ENCODE results near the gene DAD1.
"Not testable (repeated sequence)": the region's sequence is repeated elsewhere in the genome, so short reads cannot be mapped to it uniquely, and the experiment has no call there.

DAD1 gene

DNA sequence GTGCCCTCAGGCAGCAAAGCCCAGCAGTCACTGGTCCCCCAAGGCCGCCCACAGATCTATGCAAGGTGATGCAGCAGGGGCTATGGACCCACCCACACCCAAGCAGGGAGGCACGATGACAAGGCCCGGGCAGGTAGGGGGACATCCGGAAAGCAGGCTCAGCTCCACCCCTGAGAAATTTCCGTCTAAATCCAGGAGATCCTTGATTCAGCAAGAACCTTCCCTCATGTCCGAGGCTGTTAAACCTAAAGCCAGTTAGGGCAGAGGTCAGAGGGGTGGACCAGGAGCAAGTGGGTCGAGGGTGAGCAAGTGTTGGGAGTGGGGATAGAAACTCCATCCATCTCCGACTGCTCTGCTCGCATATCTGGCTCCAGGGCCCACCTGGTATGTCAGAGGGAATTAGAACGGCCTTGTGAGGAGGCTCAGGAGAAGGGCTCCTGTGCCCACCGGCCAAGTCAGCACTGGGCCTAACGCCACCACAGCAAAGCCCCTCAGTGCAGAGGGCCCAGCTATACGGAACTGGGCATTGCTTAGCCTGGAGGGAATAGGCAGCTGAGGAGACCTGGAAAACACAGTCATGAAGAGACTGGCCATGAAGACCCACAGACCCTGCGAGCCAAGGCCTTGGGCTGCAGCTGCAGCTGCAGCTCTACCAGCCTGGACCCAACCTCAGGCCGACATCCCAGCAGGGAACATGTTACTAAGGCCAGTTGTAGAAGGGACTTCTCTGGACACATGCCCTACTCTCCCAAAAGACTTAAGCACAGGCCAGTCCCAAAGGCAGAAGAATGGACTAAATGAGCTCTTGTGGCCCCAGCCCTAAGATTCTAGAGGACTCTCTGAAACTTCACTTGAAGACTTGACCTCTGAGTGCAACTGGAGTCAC is 34.3 kb downstream of the DAD1 start:
- Histone ChIP-seq H3K27me3 (ENCODE audit: low read depth, low read length) (no peaks in the 10 kb centered on the region), H3K4me2 (ENCODE audit: low read length) (peak overlapping the region; percentile 57; the same call in 1 of the 2 replicates), H3K27ac (ENCODE audit: low read length) (peak overlapping the region; percentile 95), H3K79me2 (ENCODE audit: low read length) (no peaks in the 10 kb centered on the region), H3K4me3 (ENCODE audit: low read length) (no peak overlapping the region), H3K4me1 (ENCODE audit: low read length) (peaks cover 61% of the 10 kb centered on the region), H3K9me3 (ENCODE audit: insufficient read depth, low read length) (no peaks in the 10 kb centered on the region), H2AFZ (ENCODE audit: low read depth, low read length) (no peak overlapping the region), H3K36me3 (replicated peaks; ENCODE audit: low read depth, low read length) (no peaks in the 10 kb centered on the region), H3K9ac (ENCODE audit: low read length) (peak overlapping the region; percentile 86; the same call in 1 of the 2 replicates), H4K20me1 (ENCODE audit: insufficient read depth, low read length) (no peaks in the 10 kb centered on the region)
- TF ChIP-seq, protein P1, sequence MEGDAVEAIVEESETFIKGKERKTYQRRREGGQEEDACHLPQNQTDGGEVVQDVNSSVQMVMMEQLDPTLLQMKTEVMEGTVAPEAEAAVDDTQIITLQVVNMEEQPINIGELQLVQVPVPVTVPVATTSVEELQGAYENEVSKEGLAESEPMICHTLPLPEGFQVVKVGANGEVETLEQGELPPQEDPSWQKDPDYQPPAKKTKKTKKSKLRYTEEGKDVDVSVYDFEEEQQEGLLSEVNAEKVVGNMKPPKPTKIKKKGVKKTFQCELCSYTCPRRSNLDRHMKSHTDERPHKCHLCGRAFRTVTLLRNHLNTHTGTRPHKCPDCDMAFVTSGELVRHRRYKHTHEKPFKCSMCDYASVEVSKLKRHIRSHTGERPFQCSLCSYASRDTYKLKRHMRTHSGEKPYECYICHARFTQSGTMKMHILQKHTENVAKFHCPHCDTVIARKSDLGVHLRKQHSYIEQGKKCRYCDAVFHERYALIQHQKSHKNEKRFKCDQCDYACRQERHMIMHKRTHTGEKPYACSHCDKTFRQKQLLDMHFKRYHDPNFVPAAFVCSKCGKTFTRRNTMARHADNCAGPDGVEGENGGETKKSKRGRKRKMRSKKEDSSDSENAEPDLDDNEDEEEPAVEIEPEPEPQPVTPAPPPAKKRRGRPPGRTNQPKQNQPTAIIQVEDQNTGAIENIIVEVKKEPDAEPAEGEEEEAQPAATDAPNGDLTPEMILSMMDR (IDR thresholded peaks at IDR 0.05; ENCODE audit: low read depth, low read length): no peak
- TF ChIP-seq EZH2phosphoT487 (IDR thresholded peaks at IDR 0.05; ENCODE audit: low read depth): no peak

DNA sequence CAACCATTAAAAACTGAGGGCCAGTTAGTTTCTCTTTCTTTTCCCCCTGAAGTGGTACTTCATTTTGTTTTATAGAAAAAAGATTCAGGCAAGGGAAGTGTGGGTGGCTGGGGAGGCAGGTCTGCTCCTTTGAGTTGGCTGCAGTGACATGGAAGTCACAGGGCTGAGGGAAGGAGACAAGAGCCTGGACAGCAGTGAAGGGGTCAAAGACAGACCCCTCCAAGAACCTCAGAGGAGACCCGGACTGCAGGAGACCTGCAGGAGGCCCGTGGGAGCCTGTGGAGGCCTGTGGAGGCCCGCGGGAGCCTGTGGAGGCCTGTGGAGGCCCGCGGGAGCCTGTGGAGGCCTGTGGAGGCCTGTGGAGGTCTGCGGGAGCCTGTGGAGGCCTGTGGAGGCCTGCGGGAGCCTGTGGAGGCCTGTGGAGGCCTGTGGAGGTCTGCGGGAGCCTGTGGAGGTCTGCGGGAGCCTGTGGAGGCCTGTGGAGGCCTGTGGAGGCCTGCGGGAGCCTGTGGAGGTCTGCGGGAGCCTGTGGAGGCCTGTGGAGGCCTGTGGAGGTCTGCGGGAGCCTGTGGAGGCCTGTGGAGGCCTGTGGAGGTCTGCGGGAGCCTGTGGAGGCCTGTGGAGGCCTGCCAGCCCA is 35.0 kb downstream of the DAD1 start:
- not testable (repeated sequence) for H4K20me1 ChIP-seq (ENCODE audit: insufficient read depth, low read length)
- H3K27ac ChIP-seq (ENCODE audit: low read length): 0 out of 2 replicates have a peak overlapping the region, but pooled peaks have one; percentile 6

DNA sequence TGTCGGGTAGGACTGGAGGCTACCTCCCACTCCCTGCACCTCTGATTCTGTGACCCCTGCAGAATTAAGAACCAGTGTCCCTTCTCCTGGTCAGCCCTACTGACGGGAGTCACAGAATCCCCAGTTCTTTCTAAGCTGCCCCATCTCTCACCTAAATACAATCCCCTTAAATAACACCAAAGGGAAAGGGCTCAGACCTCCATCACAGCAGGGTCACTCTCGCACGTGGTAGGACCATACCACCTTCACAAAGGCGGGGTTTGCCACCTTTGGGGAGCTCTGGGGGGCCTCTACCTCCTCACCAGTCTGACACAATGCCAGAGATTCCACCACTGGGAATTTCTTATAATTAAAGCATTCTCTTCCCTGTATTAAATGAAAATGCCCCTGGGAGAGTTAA is 35.6 kb downstream of the DAD1 start:
- H2AFZ ChIP-seq (ENCODE audit: low read depth, low read length): no peak overlapping the region
- no peaks in the 10 kb centered on the region for H3K27me3 ChIP-seq (ENCODE audit: low read depth, low read length)
- H3K9ac ChIP-seq (ENCODE audit: low read length): no peak overlapping the region
- TF ChIP-seq EZH2phosphoT487 (IDR thresholded peaks at IDR 0.05; ENCODE audit: low read depth): no peak
- TF ChIP-seq, protein P1 (IDR thresholded peaks at IDR 0.05; ENCODE audit: low read depth, low read length): no peak
- no peaks in the 10 kb centered on the region for H3K36me3 ChIP-seq (replicated peaks; ENCODE audit: low read depth, low read length)
- H3K79me2 ChIP-seq (ENCODE audit: low read length): no peaks in the 10 kb centered on the region
- 0 out of 2 replicates have a peak overlapping the region, but pooled peaks have one; percentile 6 for H3K27ac ChIP-seq (ENCODE audit: low read length)
- H3K4me3 ChIP-seq (ENCODE audit: low read length): no peak overlapping the region
- peaks cover 71% of the 10 kb centered on the region for H3K4me1 ChIP-seq (ENCODE audit: low read length)
- no peaks in the 10 kb centered on the region for H3K9me3 ChIP-seq (ENCODE audit: insufficient read depth, low read length)
- H3K4me2 ChIP-seq (ENCODE audit: low read length): no peak overlapping the region
- H4K20me1 ChIP-seq (ENCODE audit: insufficient read depth, low read length): no peaks in the 10 kb centered on the region

More for the DNA sequence above, 35.0 kb downstream of the DAD1 start:
- not testable (repeated sequence) for H3K9ac ChIP-seq (ENCODE audit: low read length); H3K4me2 ChIP-seq (ENCODE audit: low read length); H3K27me3 ChIP-seq (ENCODE audit: low read depth, low read length); H3K36me3 ChIP-seq (replicated peaks; ENCODE audit: low read depth, low read length); H2AFZ ChIP-seq (ENCODE audit: low read depth, low read length); H3K4me3 ChIP-seq (ENCODE audit: low read length); H3K9me3 ChIP-seq (ENCODE audit: insufficient read depth, low read length); H3K79me2 ChIP-seq (ENCODE audit: low read length)
- peaks cover 68% of the 10 kb centered on the region for H3K4me1 ChIP-seq (ENCODE audit: low read length)

DNA sequence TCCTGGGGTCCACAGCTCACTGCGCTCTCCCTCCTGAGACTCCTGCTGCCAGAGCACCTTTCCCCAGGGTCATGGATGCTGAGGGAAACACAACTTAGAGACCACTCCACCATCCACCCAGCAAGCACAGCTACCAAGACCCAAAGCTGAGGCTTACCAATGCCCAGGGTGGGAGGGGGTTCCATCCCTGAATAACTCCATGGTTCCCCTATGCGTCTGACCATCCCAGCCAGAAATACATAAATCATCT is 36.3 kb downstream of the DAD1 start:
- Histone ChIP-seq H3K9me3 (ENCODE audit: insufficient read depth, low read length) (no peaks in the 10 kb centered on the region), H3K9ac (ENCODE audit: low read length) (no peak overlapping the region), H3K4me1 (ENCODE audit: low read length) (peaks cover 71% of the 10 kb centered on the region), H3K4me2 (ENCODE audit: low read length) (no peak overlapping the region), H2AFZ (ENCODE audit: low read depth, low read length) (no peak overlapping the region), H3K4me3 (ENCODE audit: low read length) (no peak overlapping the region), H4K20me1 (ENCODE audit: insufficient read depth, low read length) (no peaks in the 10 kb centered on the region), H3K27ac (ENCODE audit: low read length) (no peak overlapping the region), H3K79me2 (ENCODE audit: low read length) (no peaks in the 10 kb centered on the region), H3K36me3 (replicated peaks; ENCODE audit: low read depth, low read length) (no peaks in the 10 kb centered on the region), H3K27me3 (ENCODE audit: low read depth, low read length) (no peaks in the 10 kb centered on the region)
- no peak for TF ChIP-seq EZH2phosphoT487 (IDR thresholded peaks at IDR 0.05; ENCODE audit: low read depth)
- TF ChIP-seq, protein P1 (IDR thresholded peaks at IDR 0.05; ENCODE audit: low read depth, low read length): no peak
